ENCODE data around the gene POU6F2. TPM values are rescaled to one million over a fixed set of nuclear protein-coding genes. Genes with fewer than 3 reads are reported as not detected.

Gene POU6F2
- total and polyA plus RNA-seq, 12 donors = 0.03 to 0.31 (median 0.19) TPM; not detected in 9

- no peak for TF ChIP-seq CTCF (IDR thresholded peaks at IDR 0.05)
- no peak for TF ChIP-seq POLR2A (IDR thresholded peaks at IDR 0.05)
- H3K4me3 ChIP-seq = no peak overlapping the region
- no peaks in the 10 kb centered on the region for H3K36me3 ChIP-seq (replicated peaks in 1 of 2)
- no peak for DNase-seq
- no peak overlapping the region for H3K27ac ChIP-seq
- 80 to 85% (median 82%) methylated on average over 5 of the region's 5 CpGs for WGBS, 4 donors
- H3K4me1 ChIP-seq (replicated peaks in 1 of 2) = no peaks in the 10 kb centered on the region
- H3K27me3 ChIP-seq = no peaks in the 10 kb centered on the region
- no peaks in the 10 kb centered on the region for H3K9me3 ChIP-seq (replicated peaks in 1 of 3)
- intact Hi-C loops (cut with DNase I) = no loop called here
Measured at GRCh38 chr7:39153113-39153512, 175.4 kb downstream of the POU6F2 start.

GRCh38 chr7:39153647-39154046, 175.9 kb downstream of the POU6F2 start:
- Histone ChIP-seq H3K27me3 (no peaks in the 10 kb centered on the region), H3K9me3 (replicated peaks in 1 of 3) (no peaks in the 10 kb centered on the region), H3K27ac (no peak overlapping the region), H3K36me3 (replicated peaks in 1 of 2) (no peaks in the 10 kb centered on the region), H3K4me1 (replicated peaks in 1 of 2) (no peaks in the 10 kb centered on the region), H3K4me3 (no peak overlapping the region)
- WGBS, 4 donors = 72 to 74% (median 73%) methylated on average over 5 of the region's 5 CpGs
- DNase-seq = no peak
- TF ChIP-seq POLR2A (IDR thresholded peaks at IDR 0.05) (no peak), CTCF (IDR thresholded peaks at IDR 0.05) (no peak)
- intact Hi-C loops (cut with DNase I) = no loop called here

GRCh38 chr7:39154815-39155214, 177.1 kb downstream of the POU6F2 start:
- no peak for DNase-seq
- Histone ChIP-seq H3K4me3 (no peak overlapping the region), H3K9me3 (replicated peaks in 1 of 3) (no peaks in the 10 kb centered on the region), H3K4me1 (replicated peaks in 1 of 2) (no peaks in the 10 kb centered on the region), H3K27ac (no peak overlapping the region), H3K36me3 (replicated peaks in 1 of 2) (no peaks in the 10 kb centered on the region), H3K27me3 (no peaks in the 10 kb centered on the region)
- TF ChIP-seq POLR2A (IDR thresholded peaks at IDR 0.05) (no peak), CTCF (IDR thresholded peaks at IDR 0.05) (no peak)
- 71 to 94% (median 85%) methylated on average over 2 of the region's 2 CpGs for WGBS, 4 donors
- intact Hi-C loops (cut with DNase I) = no loop called here

- DNase-seq = no peak
- Histone ChIP-seq H3K27ac (no peak overlapping the region), H3K27me3 (no peaks in the 10 kb centered on the region), H3K4me1 (replicated peaks in 1 of 2) (no peaks in the 10 kb centered on the region), H3K36me3 (replicated peaks in 1 of 2) (no peaks in the 10 kb centered on the region), H3K4me3 (no peak overlapping the region), H3K9me3 (replicated peaks in 1 of 3) (no peaks in the 10 kb centered on the region)
- no peak for TF ChIP-seq POLR2A (IDR thresholded peaks at IDR 0.05)
- TF ChIP-seq CTCF (IDR thresholded peaks at IDR 0.05) = no peak
- WGBS, 4 donors = 56 to 90% (median 78%) methylated on average over 3 of the region's 3 CpGs
- intact Hi-C loops (cut with DNase I) = no loop called here
Measured at GRCh38 chr7:39158367-39158766, 180.7 kb downstream of the POU6F2 start.
